CD4-positive, alpha-beta T cell treated with Interleukin-6 at 100 ng/mL for 8 hours (primary cell): Measurements from ENCODE around the gene EMSY.

ENCODE experiments used
- DNase-seq: peaks from one replicate; pipeline ENCODE4 v3.0.0-alpha.2; 2020; ENCODE audit warnings: mixed read lengths, low spot score

The EMSY gene

GRCh38 chr11:76598426-76598839 is 153.6 kb downstream of the EMSY start:
- no peak for DNase-seq

- no peak for DNase-seq
Measured at GRCh38 chr11:76599041-76600013, 154.5 kb downstream of the EMSY start.

GRCh38 chr11:76600124-76600655 is 155.4 kb downstream of the EMSY start:
- no peak for DNase-seq

GRCh38 chr11:76601272-76601671 is 156.5 kb downstream of the EMSY start:
- DNase-seq: no peak

GRCh38 chr11:76601724-76602123 is 156.9 kb downstream of the EMSY start:
- no peak for DNase-seq

- no peak for DNase-seq
Measured at GRCh38 chr11:76602431-76602861, 157.6 kb downstream of the EMSY start.
